Naive thymus-derived CD4-positive, alpha-beta T cell (primary cell): ENCODE measurements around the gene TREML4. TPM values are rescaled to one million over a fixed set of nuclear protein-coding genes. Genes with fewer than 3 reads are reported as not detected.

Experiments
- ATAC-seq: fragments of 150-1000 bp; cut with Tn5 transposase; 2 replicates; pipeline ENCODE4 v1.10.0; 2021; ENCODE audit warnings: mild to moderate bottlenecking, moderate library complexity
- CTCF ChIA-PET: fragments of 350-600 bp; sonication (Branson Sonifier 250); formaldehyde crosslinking; loops from one replicate; lab custom pipeline; 2021; ENCODE audit warnings: antibody characterized with exemption; lab: Charles Lee
- POLR2A ChIA-PET: fragments of 350-600 bp; sonication (Branson Sonifier 250); formaldehyde crosslinking; loops from one replicate; lab custom pipeline; 2021; ENCODE audit warnings: antibody characterized with exemption, inconsistent platforms; lab: Charles Lee
- DNase-seq, 9 donors: peaks; one replicate each; pipeline versions ENCODE4 v3.0.0 to v3.0.0-alpha.2; 2020 to 2022; ENCODE audit warnings: mixed read lengths in 1 of 9
- H3K27ac ChIP-seq: one replicate; pipeline ENCODE4 v1.7.0; 2013; ENCODE audit warnings: mild to moderate bottlenecking, low read depth, low read length, moderate library complexity
- H3K27me3 ChIP-seq, 2 donors: one replicate each; pipeline ENCODE4 v1.7.0; 2013; ENCODE audit warnings: low read length in 2 of 2, mild to moderate bottlenecking in 2 of 2, moderate library complexity in 2 of 2; ENCODE audit not compliant: control insufficient read depth in 2 of 2, insufficient read depth in 2 of 2
- H3K36me3 ChIP-seq, 3 experiments: 1 replicate in 2 of 3; 2 replicates in 1 of 3; pipeline ENCODE4 v1.7.0; 2013; ENCODE audit warnings: low read length in 3 of 3, mild to moderate bottlenecking in 3 of 3, moderate library complexity in 1 of 3; ENCODE audit not compliant: insufficient read depth in 3 of 3, control insufficient read depth in 2 of 3
- H3K4me1 ChIP-seq, 2 donors: one replicate each; pipeline ENCODE4 v1.7.0; 2013; ENCODE audit warnings: low read length in 2 of 2, mild to moderate bottlenecking in 2 of 2, moderate library complexity in 1 of 2; ENCODE audit not compliant: control insufficient read depth in 2 of 2, insufficient read depth in 2 of 2
- H3K4me3 ChIP-seq: 2 replicates; pipeline ENCODE4 v1.7.0; 2013; ENCODE audit warnings: mild to moderate bottlenecking, low read length
- H3K9me3 ChIP-seq, 3 experiments: 1 replicate in 2 of 3; 2 replicates in 1 of 3; pipeline ENCODE4 v1.7.0; 2013; ENCODE audit warnings: low read length in 3 of 3; ENCODE audit not compliant: control insufficient read depth in 2 of 3
- H3K27ac Mint-ChIP-seq, 9 donors: one replicate each; pipeline ENCODE4 v1.8.0; 2020 to 2022; ENCODE audit warnings: mixed read lengths in 9 of 9, mild to moderate bottlenecking in 8 of 9, moderate library complexity in 5 of 9, inconsistent platforms in 2 of 9
- H3K27me3 Mint-ChIP-seq, 5 donors: one replicate each; pipeline ENCODE4 v1.8.0; 2021 to 2022; ENCODE audit warnings: mixed read lengths in 5 of 5, mild to moderate bottlenecking in 1 of 5
- H3K36me3 Mint-ChIP-seq, 5 donors: one replicate each; pipeline ENCODE4 v1.8.0; 2020 to 2022; ENCODE audit warnings: mixed read lengths in 5 of 5, mild to moderate bottlenecking in 3 of 5, inconsistent platforms in 1 of 5
- H3K4me1 Mint-ChIP-seq, 7 donors: one replicate each; pipeline ENCODE4 v1.8.0; 2020 to 2022; ENCODE audit warnings: mixed read lengths in 7 of 7, mild to moderate bottlenecking in 3 of 7, inconsistent platforms in 1 of 7
- H3K4me3 Mint-ChIP-seq, 10 donors: one replicate each; pipeline ENCODE4 v1.8.0; 2020 to 2022; ENCODE audit warnings: mild to moderate bottlenecking in 10 of 10, mixed read lengths in 10 of 10, moderate library complexity in 6 of 10, inconsistent platforms in 2 of 10
- H3K9me3 Mint-ChIP-seq, 11 donors: one replicate each; pipeline ENCODE4 v1.8.0; 2020 to 2022; ENCODE audit warnings: mixed read lengths in 11 of 11, mild to moderate bottlenecking in 4 of 11, inconsistent platforms in 1 of 11, moderate library complexity in 1 of 11
- intact Hi-C, 2 donors: fragments of 100-400 bp; cut with micrococcal nuclease; formaldehyde crosslinking; loops; one replicate each; pipeline ENCODE4 v1.15.1; 2023
- polyA plus RNA-seq, 2 donors: library from polyadenylated mRNA; unstranded; fragments of 300-500 nt; fragmentation: Illumina TruSeq; gene quantifications; one replicate each; pipeline ENCODE4 v1.2.3, GENCODE V29; 2021
- total RNA-seq, 6 experiments: library from RNA in 5 of 6; stranded (reverse) in 5 of 6; gene quantifications; 1 replicate in 5 of 6; 2 replicates in 1 of 6; pipeline ENCODE4 v1.2.3 and lab custom pipeline; 2021 to 2026

The TREML4 gene
- total and polyA plus RNA-seq, 7 experiments from 2014 or later = 3.1 TPM; not detected in 6

- ATAC-seq (no peak), DNase-seq (no peak)
- Mint-ChIP-seq H3K4me1 (no peaks in the 10 kb centered on the region), H3K27ac (no peak overlapping the region), H3K36me3 (peaks cover 0 to 20% (median 10%) of the 10 kb centered on the region in 5 donors), H3K4me3 (no peak overlapping the region), H3K27me3 (peaks cover 0 to 34% (median 0%) of the 10 kb centered on the region in 5 donors), H3K9me3 (peaks cover 14 to 56% (median 31%) of the 10 kb centered on the region in 11 donors)
- Histone ChIP-seq H3K27ac (no peak overlapping the region), H3K36me3 (no peaks in the 10 kb centered on the region), H3K4me1 (no peaks in the 10 kb centered on the region), H3K27me3 (no peaks in the 10 kb centered on the region), H3K9me3 (peaks cover 0 to 19% (median 0%) of the 10 kb centered on the region in 3 experiments), H3K4me3 (no peak overlapping the region)
- CTCF ChIA-PET = no interaction called here
- POLR2A ChIA-PET = no interaction called here
- intact Hi-C loops = no loop called here
These were observed 35.1 kb downstream of the TREML4 start for GRCh38 chr6:41263267-41263666.

GRCh38 chr6:41266541-41266940 lies 38.4 kb downstream of the TREML4 start:
- Mint-ChIP-seq H3K36me3 (peaks cover 0 to 17% (median 8%) of the 10 kb centered on the region in 5 donors), H3K4me3 (no peak overlapping the region), H3K27me3 (peaks cover 0 to 23% (median 0%) of the 10 kb centered on the region in 5 donors), H3K4me1 (peaks cover 0 to 2% (median 0%) of the 10 kb centered on the region in 7 donors), H3K27ac (no peak overlapping the region), H3K9me3 (peaks cover 6 to 24% (median 18%) of the 10 kb centered on the region in 11 donors)
- Histone ChIP-seq H3K4me1 (no peaks in the 10 kb centered on the region), H3K4me3 (no peak overlapping the region), H3K27me3 (no peaks in the 10 kb centered on the region), H3K27ac (no peak overlapping the region), H3K36me3 (no peaks in the 10 kb centered on the region), H3K9me3 (peaks cover 0 to 7% (median 0%) of the 10 kb centered on the region in 3 experiments)
- ChIA-PET POLR2A (no interaction called here), CTCF (no interaction called here)
- ATAC-seq (no peak), DNase-seq (no peak)
- intact Hi-C loops = no loop called here

- CTCF ChIA-PET = no interaction called here
- Histone ChIP-seq H3K27ac (no peak overlapping the region), H3K27me3 (no peaks in the 10 kb centered on the region), H3K36me3 (no peaks in the 10 kb centered on the region), H3K4me3 (no peak overlapping the region), H3K4me1 (no peaks in the 10 kb centered on the region), H3K9me3 (peaks cover 0 to 3% (median 0%) of the 10 kb centered on the region in 3 experiments)
- peaks cover 0 to 7% (median 3%) of the 10 kb centered on the region in 11 donors for H3K9me3 Mint-ChIP-seq
- H3K4me1 Mint-ChIP-seq = peaks cover 0 to 11% (median 9%) of the 10 kb centered on the region in 7 donors
- peaks cover 0 to 17% (median 0%) of the 10 kb centered on the region in 5 donors for H3K27me3 Mint-ChIP-seq
- no peak for ATAC-seq
- POLR2A ChIA-PET = no interaction called here
- H3K36me3 Mint-ChIP-seq = peaks cover 0 to 3% (median under 1%) of the 10 kb centered on the region in 5 donors
- no peak overlapping the region for H3K4me3 Mint-ChIP-seq
- intact Hi-C loops = no loop called here
- no peak overlapping the region for H3K27ac Mint-ChIP-seq
- DNase-seq = no peak
These were observed 40.3 kb downstream of the TREML4 start for GRCh38 chr6:41268478-41268877.

- DNase-seq (no peak), ATAC-seq (no peak)
- Histone ChIP-seq H3K4me1 (no peaks in the 10 kb centered on the region), H3K27me3 (no peaks in the 10 kb centered on the region), H3K4me3 (no peak overlapping the region), H3K9me3 (no peaks in the 10 kb centered on the region), H3K36me3 (no peaks in the 10 kb centered on the region), H3K27ac (no peak overlapping the region)
- POLR2A ChIA-PET = no interaction called here
- intact Hi-C loops = no loop called here
- H3K36me3 Mint-ChIP-seq = no peaks in the 10 kb centered on the region
- peaks cover 0 to 16% (median 0%) of the 10 kb centered on the region in 5 donors for H3K27me3 Mint-ChIP-seq
- no peak overlapping the region for H3K27ac Mint-ChIP-seq
- H3K4me3 Mint-ChIP-seq = no peak overlapping the region
- H3K4me1 Mint-ChIP-seq = peaks cover 0 to 11% (median 9%) of the 10 kb centered on the region in 7 donors
- H3K9me3 Mint-ChIP-seq = peaks cover 0 to 4% (median 0%) of the 10 kb centered on the region in 11 donors
- CTCF ChIA-PET = interaction anchor here (0.6 kb wide), 1 partner anchor 388 kb away, joined by 3 read pairs; no protein-coding TSS in a partner anchor
These were observed 41.0 kb downstream of the TREML4 start for GRCh38 chr6:41269166-41269565.

- Histone ChIP-seq H3K27me3 (no peaks in the 10 kb centered on the region), H3K4me1 (no peaks in the 10 kb centered on the region), H3K9me3 (no peaks in the 10 kb centered on the region), H3K4me3 (no peak overlapping the region), H3K36me3 (no peaks in the 10 kb centered on the region), H3K27ac (no peak overlapping the region)
- ATAC-seq = no peak
- peaks cover 0 to 11% (median 9%) of the 10 kb centered on the region in 7 donors for H3K4me1 Mint-ChIP-seq
- peaks cover 0 to 16% (median 0%) of the 10 kb centered on the region in 5 donors for H3K27me3 Mint-ChIP-seq
- peaks cover 0 to 4% (median 0%) of the 10 kb centered on the region in 11 donors for H3K9me3 Mint-ChIP-seq
- H3K27ac Mint-ChIP-seq = no peak overlapping the region
- ChIA-PET POLR2A (no interaction called here), CTCF (no interaction called here)
- H3K36me3 Mint-ChIP-seq = no peaks in the 10 kb centered on the region
- no peak for DNase-seq
- H3K4me3 Mint-ChIP-seq = no peak overlapping the region
- intact Hi-C loops = no loop called here
These were observed 41.6 kb downstream of the TREML4 start for GRCh38 chr6:41269716-41270115.

GRCh38 chr6:41271901-41272395 lies 43.8 kb downstream of the TREML4 start:
- Mint-ChIP-seq H3K4me1 (peaks cover 0 to 14% (median 9%) of the 10 kb centered on the region in 7 donors), H3K27ac (peak overlapping the region in 3 of 9 donors; percentile 13 to 63 (median 33)), H3K36me3 (no peaks in the 10 kb centered on the region), H3K4me3 (peak overlapping the region in 1 of 10 donors; percentile 34), H3K27me3 (peaks cover 0 to 16% (median 0%) of the 10 kb centered on the region in 5 donors), H3K9me3 (no peaks in the 10 kb centered on the region)
- DNase-seq = peak in 1 of 9 donors; percentile 24
- Histone ChIP-seq H3K36me3 (no peaks in the 10 kb centered on the region), H3K4me1 (no peaks in the 10 kb centered on the region), H3K4me3 (no peak overlapping the region), H3K9me3 (no peaks in the 10 kb centered on the region), H3K27ac (no peak overlapping the region), H3K27me3 (no peaks in the 10 kb centered on the region)
- intact Hi-C loops = no loop called here
- peak; percentile 83 for ATAC-seq
- ChIA-PET POLR2A (no interaction called here), CTCF (no interaction called here)
